NCI-H345 treated with DMSO at 0.1 percent for 48 hours (cell line): Measurements from ENCODE around the gene TBCD.

Source experiments
- DNase-seq: peaks from one replicate; lab custom pipeline; 2025; ENCODE audit not compliant: unreplicated experiment; lab: John Stamatoyannopoulos, UW

Gene TBCD

GRCh38 chr17:82868715-82869131, 116.9 kb downstream of the TBCD start:
- no peak for DNase-seq

- no peak for DNase-seq
Measured at GRCh38 chr17:82869536-82869935, 117.7 kb downstream of the TBCD start.

GRCh38 chr17:82870091-82870491, 118.2 kb downstream of the TBCD start:
- no peak for DNase-seq

- DNase-seq = no peak
Measured at GRCh38 chr17:82870541-82870940, 118.7 kb downstream of the TBCD start.

GRCh38 chr17:82871056-82871775, 119.4 kb downstream of the TBCD start:
- peak; percentile 71 for DNase-seq

- no peak for DNase-seq
Measured at GRCh38 chr17:82871776-82872561, 120.1 kb downstream of the TBCD start.

GRCh38 chr17:82872591-82873520, 121.0 kb downstream of the TBCD start:
- no peak for DNase-seq

- DNase-seq = no peak
Measured at GRCh38 chr17:82873521-82873920, 121.7 kb downstream of the TBCD start.

GRCh38 chr17:82874011-82874835, 122.4 kb downstream of the TBCD start:
- DNase-seq = no peak

- peak; percentile 52 for DNase-seq
Measured at GRCh38 chr17:82875407-82875856, 123.6 kb downstream of the TBCD start.

GRCh38 chr17:82876149-82876548, 124.3 kb downstream of the TBCD start:
- DNase-seq = no peak

- peak; percentile 48 for DNase-seq
Measured at GRCh38 chr17:82876602-82877379, 124.9 kb downstream of the TBCD start.

GRCh38 chr17:82878527-82878926, 126.7 kb downstream of the TBCD start:
- DNase-seq = no peak

- DNase-seq = no peak
Measured at GRCh38 chr17:82879241-82879640, 127.4 kb downstream of the TBCD start.

- no peak for DNase-seq
Measured at GRCh38 chr17:82880620-82881323, 128.9 kb downstream of the TBCD start.

- no peak for DNase-seq
Measured at GRCh38 chr17:82881324-82881823, 129.5 kb downstream of the TBCD start.

GRCh38 chr17:82881900-82882714, 130.2 kb downstream of the TBCD start:
- no peak for DNase-seq
